ENCODE data around the gene DNAJC30.

DNAJC30 gene

GRCh38 chr7:73701357-73701995 lies 18.2 kb upstream of the DNAJC30 start:
- Histone ChIP-seq H4K20me1 (ENCODE audit: insufficient read depth) (no peaks in the 10 kb centered on the region), H3K4me2 (no peak overlapping the region), H3K4me3 (IDR thresholded peaks at IDR 0.05; ENCODE audit: insufficient read depth, low read depth, low read length) (no peak overlapping the region), H3K9ac (no peak overlapping the region), H2AFZ (ENCODE audit: low read depth) (no peak overlapping the region), H3K4me1 (ENCODE audit: low read depth, poor library complexity, severe bottlenecking) (no peaks in the 10 kb centered on the region), H3K27ac (no peak overlapping the region), H3K36me3 (ENCODE audit: insufficient read depth) (peaks cover 3% of the 10 kb centered on the region; the same call in 1 of the 2 replicates), H3K79me2 (ENCODE audit: insufficient read depth, low read depth) (no peaks in the 10 kb centered on the region), H3K27me3 (ENCODE audit: insufficient read depth, low read depth) (no peaks in the 10 kb centered on the region)
- TF ChIP-seq CTCF (conservative IDR thresholded peaks at IDR 0.05; ENCODE audit: low read depth, low read length): peak; percentile 74

GRCh38 chr7:73700581-73701134 lies 17.4 kb upstream of the DNAJC30 start:
- Histone ChIP-seq H3K36me3 (ENCODE audit: insufficient read depth) (peaks cover 9% of the 10 kb centered on the region; the same call in 1 of the 2 replicates), H3K4me1 (ENCODE audit: low read depth, poor library complexity, severe bottlenecking) (no peaks in the 10 kb centered on the region), H3K4me2 (no peak overlapping the region), H3K4me3 (IDR thresholded peaks at IDR 0.05; ENCODE audit: insufficient read depth, low read depth, low read length) (no peak overlapping the region), H2AFZ (ENCODE audit: low read depth) (no peak overlapping the region), H3K9ac (no peak overlapping the region), H3K79me2 (ENCODE audit: insufficient read depth, low read depth) (no peaks in the 10 kb centered on the region), H4K20me1 (ENCODE audit: insufficient read depth) (no peaks in the 10 kb centered on the region), H3K27me3 (ENCODE audit: insufficient read depth, low read depth) (no peaks in the 10 kb centered on the region), H3K27ac (no peak overlapping the region)
- TF ChIP-seq CTCF (conservative IDR thresholded peaks at IDR 0.05; ENCODE audit: low read depth, low read length): no peak

- TF ChIP-seq CTCF (conservative IDR thresholded peaks at IDR 0.05; ENCODE audit: low read depth, low read length): no peak
- H4K20me1 ChIP-seq (ENCODE audit: insufficient read depth): no peaks in the 10 kb centered on the region
- H3K9ac ChIP-seq: no peak overlapping the region
- no peak overlapping the region for H3K27ac ChIP-seq
- no peaks in the 10 kb centered on the region for H3K79me2 ChIP-seq (ENCODE audit: insufficient read depth, low read depth)
- H3K36me3 ChIP-seq (ENCODE audit: insufficient read depth): peaks cover 9% of the 10 kb centered on the region; the same call in 1 of the 2 replicates
- H3K4me2 ChIP-seq: no peak overlapping the region
- no peak overlapping the region for H3K4me3 ChIP-seq (IDR thresholded peaks at IDR 0.05; ENCODE audit: insufficient read depth, low read depth, low read length)
- H3K27me3 ChIP-seq (ENCODE audit: insufficient read depth, low read depth): no peaks in the 10 kb centered on the region
- no peaks in the 10 kb centered on the region for H3K4me1 ChIP-seq (ENCODE audit: low read depth, poor library complexity, severe bottlenecking)
- H2AFZ ChIP-seq (ENCODE audit: low read depth): no peak overlapping the region
Measured at GRCh38 chr7:73700069-73700423, 16.8 kb upstream of the DNAJC30 start.

- Histone ChIP-seq H4K20me1 (ENCODE audit: insufficient read depth) (no peaks in the 10 kb centered on the region), H3K4me2 (no peak overlapping the region), H2AFZ (ENCODE audit: low read depth) (no peak overlapping the region), H3K27me3 (ENCODE audit: insufficient read depth, low read depth) (no peaks in the 10 kb centered on the region), H3K36me3 (ENCODE audit: insufficient read depth) (peaks cover 9% of the 10 kb centered on the region; the same call in 1 of the 2 replicates), H3K27ac (no peak overlapping the region), H3K4me1 (ENCODE audit: low read depth, poor library complexity, severe bottlenecking) (no peaks in the 10 kb centered on the region), H3K79me2 (ENCODE audit: insufficient read depth, low read depth) (no peaks in the 10 kb centered on the region), H3K4me3 (IDR thresholded peaks at IDR 0.05; ENCODE audit: insufficient read depth, low read depth, low read length) (no peak overlapping the region), H3K9ac (no peak overlapping the region)
- no peak for TF ChIP-seq CTCF (conservative IDR thresholded peaks at IDR 0.05; ENCODE audit: low read depth, low read length)
Measured at GRCh38 chr7:73699370-73700068, 16.3 kb upstream of the DNAJC30 start.

All from KMS-11 (cell line).